ENCODE measurements around the gene WDR5. TPM values are rescaled to one million over a fixed set of nuclear protein-coding genes. Genes with fewer than 3 reads are reported as not detected.
A peak's percentile ranks its signal among the peaks of the same experiment; 100 is the strongest.

WDR5 gene
- polyA plus RNA-seq, 1 of the 3 experiments (the other 2 are of a cell fraction), result 36.6 TPM

DNA sequence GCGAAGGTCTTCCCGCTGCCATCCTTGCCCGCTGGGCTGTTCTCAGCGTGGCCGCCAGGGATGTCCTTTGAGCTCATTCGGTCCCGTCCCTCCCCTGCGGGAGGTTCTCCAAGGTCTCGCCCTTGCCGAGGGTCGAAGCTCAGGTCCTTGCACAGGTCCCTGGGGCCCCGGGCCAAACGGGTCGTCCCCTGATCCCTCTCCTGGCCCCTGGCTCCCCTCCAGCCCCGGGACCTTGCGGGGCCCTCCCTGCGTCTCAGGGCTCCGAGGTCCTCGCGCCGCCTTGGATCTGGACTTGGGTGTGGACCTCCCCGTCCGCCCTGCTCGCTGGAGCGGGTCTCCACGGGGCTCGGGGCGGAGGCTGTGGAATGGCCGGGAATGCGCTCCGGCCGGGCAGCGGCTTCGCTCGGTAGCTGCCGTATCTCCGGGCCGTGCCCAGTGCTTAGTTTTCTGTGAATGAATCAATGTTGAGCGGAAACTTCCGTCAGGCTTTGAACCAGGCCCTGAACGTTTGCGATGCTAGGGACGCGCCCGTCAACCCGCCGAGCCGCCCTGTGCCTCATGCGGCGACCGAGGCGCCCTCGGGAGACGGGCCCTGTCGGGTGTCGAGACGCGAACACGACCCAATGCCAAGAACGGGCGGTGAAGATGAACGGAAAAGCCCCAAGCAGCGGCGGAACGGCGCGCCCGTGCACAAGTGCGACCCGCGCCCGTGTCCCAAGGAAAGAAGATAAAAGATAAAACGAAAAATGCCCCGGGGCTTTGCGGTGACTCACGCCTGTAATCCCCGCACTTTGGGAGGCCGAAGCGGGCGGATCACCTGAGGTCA is 27.7 kb downstream of the WDR5 start:
- Histone ChIP-seq H3K9me2 (no peaks in the 10 kb centered on the region), H3K9ac (no peak overlapping the region), H3K27me3 (ENCODE audit: insufficient read depth) (no peaks in the 10 kb centered on the region), H3K79me2 (ENCODE audit: insufficient read depth) (peaks cover 4% of the 10 kb centered on the region; the same call in 1 of the 2 replicates), H3K4me1 (ENCODE audit: control insufficient read depth in 1 of 2, insufficient read depth in 2 of 2, low read depth in 1 of 2, low read length in 1 of 2) (no peaks in the 10 kb centered on the region; a peak in 2 of 4 replicates), H4K20me1 (ENCODE audit: insufficient read depth) (no peaks in the 10 kb centered on the region), H3K4me3 (ENCODE audit: low read depth in 2 of 2, low read length in 1 of 2) (no peak overlapping the region), H3F3A (replicated peaks; ENCODE audit: insufficient read depth) (peaks cover 20% of the 10 kb centered on the region), H3K27ac (ENCODE audit: low read depth in 2 of 2, low read length in 1 of 2) (no peak overlapping the region; a peak in 1 of 4 replicates), H2AFZ (ENCODE audit: low read depth) (peak overlapping the region; percentile 92), H3K4me2 (no peak overlapping the region; the same call in 1 of the 2 replicates), H3K9me3 (no peaks in the 10 kb centered on the region), H3K36me3 (replicated peaks in 1 of 2; ENCODE audit: control insufficient read depth in 1 of 2, insufficient read depth in 2 of 2, low read length in 1 of 2) (peaks cover 0 to 6% of the 10 kb centered on the region in 2 experiments)
- POLR2A ChIA-PET, result interaction anchor here (1.1 to 1.5 kb wide), 2 partner anchors 203 to 272 kb away, joined by 3 to 8 read pairs; no protein-coding TSS in a partner anchor
- TF ChIP-seq, protein P1, sequence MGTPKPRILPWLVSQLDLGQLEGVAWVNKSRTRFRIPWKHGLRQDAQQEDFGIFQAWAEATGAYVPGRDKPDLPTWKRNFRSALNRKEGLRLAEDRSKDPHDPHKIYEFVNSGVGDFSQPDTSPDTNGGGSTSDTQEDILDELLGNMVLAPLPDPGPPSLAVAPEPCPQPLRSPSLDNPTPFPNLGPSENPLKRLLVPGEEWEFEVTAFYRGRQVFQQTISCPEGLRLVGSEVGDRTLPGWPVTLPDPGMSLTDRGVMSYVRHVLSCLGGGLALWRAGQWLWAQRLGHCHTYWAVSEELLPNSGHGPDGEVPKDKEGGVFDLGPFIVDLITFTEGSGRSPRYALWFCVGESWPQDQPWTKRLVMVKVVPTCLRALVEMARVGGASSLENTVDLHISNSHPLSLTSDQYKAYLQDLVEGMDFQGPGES (IDR thresholded peaks at IDR 0.05; ENCODE audit: low read depth, low read length), result no peak
- peak; percentile 30; the same call in 1 of the 2 replicates for TF ChIP-seq GATA2 (CRISPR knock-in tag; IDR thresholded peaks at IDR 0.05)
- no peak for TF ChIP-seq CHD2 (IDR thresholded peaks at IDR 0.05; ENCODE audit: low read length, partially characterized antibody)
- 0 out of 2 replicates have a peak, but pooled peaks have one; percentile 13 for TF ChIP-seq MXI1 (IDR thresholded peaks at IDR 0.05; ENCODE audit: low read depth, low read length)
- no peak for TF ChIP-seq ZBTB33 (IDR thresholded peaks at IDR 0.05; ENCODE audit: borderline replicate concordance, low read depth)
- TF ChIP-seq, protein P2, sequence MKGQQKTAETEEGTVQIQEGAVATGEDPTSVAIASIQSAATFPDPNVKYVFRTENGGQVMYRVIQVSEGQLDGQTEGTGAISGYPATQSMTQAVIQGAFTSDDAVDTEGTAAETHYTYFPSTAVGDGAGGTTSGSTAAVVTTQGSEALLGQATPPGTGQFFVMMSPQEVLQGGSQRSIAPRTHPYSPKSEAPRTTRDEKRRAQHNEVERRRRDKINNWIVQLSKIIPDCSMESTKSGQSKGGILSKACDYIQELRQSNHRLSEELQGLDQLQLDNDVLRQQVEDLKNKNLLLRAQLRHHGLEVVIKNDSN (IDR thresholded peaks at IDR 0.05; ENCODE audit: borderline replicate concordance, low read depth), result no peak
- DNase-seq, result peak; percentile 67
- CTCF ChIA-PET, result interaction anchor here (1.0 to 4.4 kb wide), 2 partner anchors 198 to 279 kb away, joined by 3 to 27 read pairs; no protein-coding TSS in a partner anchor
- 40% methylated on average over 70 of the region's 80 CpGs for WGBS (ENCODE audit: low lambda C conversion rate)

GRCh38 chr9:134164879-134165278 is 29.0 kb downstream of the WDR5 start:
- Histone ChIP-seq H3K27ac (ENCODE audit: low read depth in 2 of 2, low read length in 1 of 2) (no peak overlapping the region), H3K9me3 (no peaks in the 10 kb centered on the region), H4K20me1 (ENCODE audit: insufficient read depth) (no peaks in the 10 kb centered on the region), H3K4me3 (ENCODE audit: low read depth in 2 of 2, low read length in 1 of 2) (no peak overlapping the region), H3F3A (replicated peaks; ENCODE audit: insufficient read depth) (peaks cover 20% of the 10 kb centered on the region), H3K9ac (no peak overlapping the region), H3K4me2 (no peak overlapping the region), H3K27me3 (ENCODE audit: insufficient read depth) (no peaks in the 10 kb centered on the region), H3K36me3 (replicated peaks in 1 of 2; ENCODE audit: control insufficient read depth in 1 of 2, insufficient read depth in 2 of 2, low read length in 1 of 2) (no peaks in the 10 kb centered on the region), H3K9me2 (no peaks in the 10 kb centered on the region), H3K79me2 (ENCODE audit: insufficient read depth) (peaks cover 4% of the 10 kb centered on the region; the same call in 1 of the 2 replicates), H2AFZ (ENCODE audit: low read depth) (no peak overlapping the region), H3K4me1 (ENCODE audit: control insufficient read depth in 1 of 2, insufficient read depth in 2 of 2, low read depth in 1 of 2, low read length in 1 of 2) (no peaks in the 10 kb centered on the region; a peak in 2 of 4 replicates)
- DNase-seq, result no peak
- 1% methylated on average over 14 of the region's 50 CpGs for WGBS (ENCODE audit: low lambda C conversion rate)
- TF ChIP-seq SMC3 (IDR thresholded peaks at IDR 0.05; ENCODE audit: low read depth, low read length) (no peak), TCF12 (IDR thresholded peaks at IDR 0.05) (no peak), GATA2 (CRISPR knock-in tag; IDR thresholded peaks at IDR 0.05) (no peak), FOXJ3 (CRISPR knock-in tag; IDR thresholded peaks at IDR 0.05) (no peak), NRF1 (IDR thresholded peaks at IDR 0.05; ENCODE audit: low read depth, low read length) (no peak), RXRA (IDR thresholded peaks at IDR 0.05; ENCODE audit: borderline replicate concordance, low read depth) (no peak)
- ChIA-PET CTCF (interaction anchor here (0.7 to 4.4 kb wide), 6 partner anchors 11 to 285 kb away, joined by 3 to 27 read pairs (median 4); no protein-coding TSS in a partner anchor), POLR2A (interaction anchor here (0.6 to 1.5 kb wide), 6 partner anchors 35 to 407 kb away, joined by 3 to 8 read pairs (median 4); no protein-coding TSS in a partner anchor)
